ENCODE measurements around the gene DIO3.

Gene DIO3

DNA sequence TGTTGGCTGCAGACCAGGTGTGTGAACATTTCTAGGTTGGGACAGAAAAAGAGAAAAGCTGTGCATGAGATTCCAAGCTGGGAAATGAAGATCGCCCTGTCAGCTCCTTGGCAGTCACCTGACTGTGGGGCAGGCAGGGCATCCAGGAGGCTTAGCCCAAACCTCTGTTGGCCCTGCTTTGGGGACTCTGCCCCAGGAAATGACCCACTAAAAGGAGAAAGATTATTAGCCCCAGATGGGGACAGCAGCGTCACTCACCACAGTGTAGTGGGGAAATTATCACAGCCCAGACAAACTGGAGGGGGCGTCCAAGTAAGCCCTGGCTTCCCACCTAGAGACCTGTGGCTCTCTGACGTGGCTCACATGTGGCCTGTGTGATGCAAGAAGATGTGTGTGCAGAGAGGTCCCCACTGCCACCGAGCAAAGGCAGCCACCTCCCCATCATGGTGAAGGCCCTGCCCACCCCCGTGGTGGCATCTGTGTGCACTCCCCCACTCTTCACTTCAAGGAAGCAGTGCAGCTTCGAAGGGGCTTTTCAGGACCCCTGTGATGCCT is 39.1 kb downstream of the DIO3 start:
- no peak for DNase-seq

GRCh38 chr14:101600891-101601605 is 39.8 kb downstream of the DIO3 start:
- no peak for DNase-seq

DNA sequence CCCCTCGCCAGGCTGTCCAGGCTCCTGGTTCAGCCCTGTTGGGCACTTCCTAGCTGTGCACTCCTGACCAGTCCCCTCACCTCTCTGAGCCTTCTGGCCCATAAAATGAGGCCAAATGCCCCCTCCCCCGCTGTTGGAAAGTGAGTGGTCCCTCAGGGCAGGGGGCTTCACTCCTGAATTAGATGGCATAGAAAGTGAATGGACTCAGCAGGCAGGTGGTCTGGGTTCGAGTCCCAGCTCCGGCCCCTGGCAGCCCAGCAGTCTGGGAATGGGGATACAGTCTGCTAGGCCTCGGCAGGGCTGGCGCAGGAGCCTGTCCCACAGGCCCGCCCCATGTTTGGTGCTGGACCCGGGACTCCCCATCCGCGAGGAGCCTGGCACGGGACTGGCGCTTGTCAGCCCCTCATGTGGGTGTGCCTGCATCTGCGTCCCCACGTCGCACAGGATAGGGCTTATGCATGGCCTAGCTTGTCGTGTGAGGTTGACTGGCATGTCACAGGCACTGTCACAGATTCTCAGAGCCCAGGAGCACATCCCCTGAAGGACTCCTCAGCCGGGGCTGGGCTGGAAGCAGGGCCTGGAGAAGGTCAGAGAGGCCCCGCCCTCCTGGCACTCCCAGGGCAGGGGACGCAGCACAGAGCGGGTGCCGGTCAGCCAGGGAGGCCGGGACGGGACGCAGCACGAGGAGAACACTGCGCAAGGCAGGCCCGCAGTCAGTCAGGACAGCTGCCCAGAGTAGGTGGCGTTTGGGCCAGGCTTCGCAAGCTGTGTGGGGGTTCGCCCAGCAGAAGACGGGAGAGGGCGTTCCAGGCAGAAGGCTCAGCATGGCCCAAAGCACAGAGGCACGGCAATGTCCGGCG is 40.5 kb downstream of the DIO3 start:
- DNase-seq, result no peak

DNA sequence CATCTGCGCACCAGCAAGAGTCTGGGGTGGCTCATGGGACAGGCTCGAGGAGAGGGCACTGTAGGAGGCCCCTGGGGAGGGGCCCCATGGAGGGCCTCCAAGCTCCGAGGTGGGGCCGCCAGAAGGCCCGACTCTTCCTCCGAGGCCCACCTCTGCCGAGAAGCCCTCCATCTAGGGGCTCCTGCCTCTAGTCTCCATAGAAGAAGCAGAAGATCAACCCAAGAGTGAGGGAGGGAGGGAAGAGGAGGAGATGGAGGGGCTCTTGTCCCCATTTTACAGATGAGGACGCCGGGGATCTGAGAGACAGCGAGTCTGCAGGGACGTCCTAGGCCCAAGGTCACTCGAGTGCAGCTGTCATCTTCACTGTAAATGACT is 41.2 kb downstream of the DIO3 start:
- no peak for DNase-seq

GRCh38 chr14:101603096-101603495 is 41.8 kb downstream of the DIO3 start:
- DNase-seq, result no peak

DNA sequence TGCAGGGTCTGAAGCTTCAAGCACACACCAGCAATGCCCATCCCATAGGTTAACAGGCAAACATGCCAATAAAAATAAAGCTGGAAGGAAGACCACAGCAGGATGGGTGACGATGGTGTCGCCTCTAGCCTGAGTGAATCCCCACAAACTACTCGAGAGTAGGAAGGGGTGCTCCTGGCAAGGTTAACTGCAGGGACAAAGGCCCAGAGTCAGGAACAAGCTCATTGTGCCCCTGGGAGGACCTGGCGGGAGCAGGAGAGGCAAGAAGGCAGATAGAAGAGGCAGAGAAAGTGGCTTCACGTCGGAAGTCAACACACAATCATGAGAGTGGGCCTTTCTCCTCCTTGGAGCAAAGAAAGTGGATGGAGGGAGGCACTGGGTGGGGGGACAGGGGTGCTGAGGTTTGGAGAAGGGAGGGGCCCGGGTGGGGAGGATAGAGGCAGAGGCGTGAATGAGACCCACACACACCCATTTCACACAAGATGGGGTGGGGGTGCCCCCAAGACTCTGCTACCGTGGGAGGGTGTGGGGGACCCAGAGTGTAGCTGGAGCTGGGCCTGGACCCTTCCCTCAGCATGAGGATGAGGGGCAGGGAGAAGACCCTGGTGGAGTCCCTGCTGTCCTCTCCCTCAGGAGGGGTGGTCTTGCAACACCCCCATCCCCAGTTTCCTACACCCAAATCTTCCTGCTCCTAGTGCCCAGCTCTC is 43.1 kb downstream of the DIO3 start:
- no peak for DNase-seq

- no peak for DNase-seq
Measured at GRCh38 chr14:101604935-101605780, 43.9 kb downstream of the DIO3 start.

DNA sequence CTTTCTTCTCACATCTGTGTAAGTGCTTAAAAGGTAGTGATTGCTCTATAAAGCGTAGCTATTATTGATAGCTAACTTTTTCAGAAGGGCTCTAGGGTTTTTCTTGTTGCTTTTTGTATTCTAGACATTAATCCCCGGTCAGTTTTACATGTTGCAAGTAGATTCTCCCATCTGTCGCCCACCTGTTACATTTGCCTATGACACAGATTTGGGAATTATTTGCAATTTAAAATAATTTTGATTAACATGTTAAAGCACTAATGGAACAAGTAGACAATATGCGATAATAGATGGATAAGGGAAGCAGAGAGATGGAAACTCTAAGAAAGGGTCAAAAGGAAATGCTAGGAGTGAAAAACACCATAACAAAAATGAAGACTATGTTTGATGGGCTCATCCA is 44.5 kb downstream of the DIO3 start:
- DNase-seq, result no peak

Data from NCI-H345 (cell line).